ENCODE measurements around the gene YAF2.
A peak's percentile ranks its signal among the peaks of the same experiment; 100 is the strongest.
"Not testable (repeated sequence)": the region's sequence is repeated elsewhere in the genome, so short reads cannot be mapped to it uniquely, and the experiment has no call there.

The YAF2 gene

GRCh38 chr12:42252645-42253044 lies 14.6 kb upstream of the YAF2 start:
- not testable (repeated sequence) for DNase-seq

DNA sequence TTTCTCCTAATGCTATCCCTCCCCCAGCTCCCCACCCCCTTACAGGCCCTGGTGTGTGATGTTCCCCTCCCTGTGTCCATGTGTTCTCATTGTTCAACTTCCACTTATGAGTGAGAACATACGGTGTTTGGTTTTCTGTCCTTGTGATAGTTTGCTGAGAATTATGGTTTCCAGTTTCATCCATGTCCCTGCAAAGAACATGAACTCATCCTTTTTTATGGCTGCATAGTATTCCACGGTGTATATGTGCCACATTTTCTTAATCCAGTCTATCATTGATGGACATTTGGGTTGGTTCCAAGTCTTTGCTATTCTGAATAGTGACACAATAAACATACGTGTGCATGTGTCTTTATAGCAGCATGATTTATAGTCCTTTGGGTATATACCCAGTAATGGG lies 11.0 kb upstream of the YAF2 start:
- DNase-seq, result not testable (repeated sequence)

DNA sequence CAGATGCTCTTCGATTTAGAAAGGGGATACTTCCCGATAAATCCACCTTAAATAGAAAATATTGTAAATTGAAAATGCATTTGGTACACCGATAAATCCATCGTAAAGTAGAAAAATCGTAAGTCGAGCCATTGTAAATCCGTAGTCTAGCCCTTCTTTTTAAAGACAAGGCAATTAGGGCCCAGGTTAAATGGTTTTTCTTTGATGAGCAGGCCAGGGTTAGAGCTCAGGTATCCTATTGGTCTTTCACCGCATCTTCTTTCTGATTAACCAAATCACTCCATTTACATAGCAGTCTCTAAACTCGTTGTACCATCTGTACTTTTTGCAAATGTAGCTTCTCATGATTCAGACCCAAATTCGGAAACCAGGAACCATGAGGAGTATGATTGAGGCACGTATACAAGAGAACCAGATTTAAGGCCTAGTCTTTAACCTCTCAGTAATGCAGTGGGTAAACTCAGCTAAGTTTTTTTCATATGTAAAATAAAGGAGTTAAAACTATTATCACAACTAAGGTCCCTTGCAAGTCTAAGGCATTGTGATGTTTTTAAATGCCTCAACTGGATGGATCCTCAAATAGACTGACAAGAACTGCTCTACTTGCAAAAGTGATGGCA lies 2.2 kb upstream of the YAF2 start:
- no peak for DNase-seq

DNA sequence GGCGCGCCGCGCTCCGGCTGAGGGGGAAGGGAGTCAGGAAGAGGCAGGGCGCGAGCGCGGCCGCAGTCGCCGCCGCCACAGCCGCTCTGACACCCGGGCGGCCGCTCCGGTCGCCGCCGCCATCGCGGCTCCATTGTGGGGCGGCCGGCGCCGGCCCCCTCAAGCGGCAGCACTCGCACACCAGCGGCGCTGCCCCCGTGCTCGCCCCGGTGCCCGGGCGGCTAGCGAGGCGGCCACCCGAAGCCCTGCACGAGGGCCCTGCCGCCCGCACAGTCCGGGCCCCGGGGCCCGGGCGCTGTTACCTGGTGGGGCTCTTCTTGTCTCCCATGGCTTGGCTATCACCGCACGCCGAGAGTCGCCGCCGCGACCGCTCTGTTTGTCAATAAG lies 202 bp downstream of the YAF2 start:
- no peak for DNase-seq

DNA sequence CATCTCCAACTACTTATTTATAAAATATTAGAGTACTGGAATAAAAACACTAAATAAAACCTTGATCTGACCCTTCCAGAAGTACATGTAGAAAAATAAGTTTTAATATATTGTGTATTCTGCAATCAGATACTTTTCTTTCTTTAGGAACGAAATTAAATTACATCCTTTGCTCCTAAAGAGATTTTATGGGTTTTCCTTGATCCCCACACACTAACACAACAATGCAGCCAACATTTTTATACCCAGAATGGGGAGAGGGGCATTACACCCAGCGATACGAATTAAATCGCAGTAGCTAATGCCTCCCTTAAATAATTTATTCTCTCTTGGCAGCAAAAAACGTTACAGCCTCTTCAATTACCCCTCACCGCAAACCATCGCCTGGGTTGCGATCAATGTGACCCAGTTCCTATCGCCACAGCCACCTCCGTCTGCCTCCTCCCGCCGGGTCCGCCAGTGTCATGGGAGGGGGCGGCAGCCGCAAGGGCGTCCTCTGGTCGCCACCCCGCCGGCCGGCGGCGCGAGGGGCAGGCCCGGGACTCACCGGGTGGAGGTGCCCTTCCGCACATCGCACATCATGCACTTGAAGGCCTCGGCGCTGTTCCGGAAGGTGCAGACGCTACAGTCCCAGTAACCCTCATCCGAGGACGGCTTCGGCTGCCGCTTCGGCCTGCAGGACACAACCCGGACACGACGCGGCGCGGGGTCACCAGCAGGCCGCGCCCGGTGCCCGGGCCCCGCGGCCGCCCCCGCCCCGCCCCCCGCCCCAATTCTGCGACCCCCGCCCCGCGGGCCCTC lies 796 bp downstream of the YAF2 start:
- DNase-seq, result peak; percentile 33

DNA sequence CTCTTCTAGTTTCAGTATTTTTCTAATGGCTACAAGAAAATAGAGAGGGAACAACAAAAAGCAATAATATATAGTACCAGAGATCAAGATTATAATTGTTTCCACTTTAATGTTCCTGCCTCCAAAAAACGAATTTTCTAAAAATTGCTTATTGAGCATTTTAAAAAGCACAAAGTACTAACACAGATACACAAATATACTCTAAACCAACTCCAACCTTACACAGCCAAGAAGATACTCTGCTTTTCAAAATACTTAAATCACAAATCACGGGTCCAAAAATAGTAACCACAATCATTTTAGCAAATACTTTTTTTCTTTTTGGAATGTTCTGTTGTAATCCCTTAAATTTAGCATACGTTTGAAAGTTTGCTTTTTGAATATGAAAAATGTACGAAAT lies 2.0 kb downstream of the YAF2 start:
- DNase-seq, result no peak

GRCh38 chr12:42235426-42235825 lies 2.6 kb downstream of the YAF2 start:
- no peak for DNase-seq

DNA sequence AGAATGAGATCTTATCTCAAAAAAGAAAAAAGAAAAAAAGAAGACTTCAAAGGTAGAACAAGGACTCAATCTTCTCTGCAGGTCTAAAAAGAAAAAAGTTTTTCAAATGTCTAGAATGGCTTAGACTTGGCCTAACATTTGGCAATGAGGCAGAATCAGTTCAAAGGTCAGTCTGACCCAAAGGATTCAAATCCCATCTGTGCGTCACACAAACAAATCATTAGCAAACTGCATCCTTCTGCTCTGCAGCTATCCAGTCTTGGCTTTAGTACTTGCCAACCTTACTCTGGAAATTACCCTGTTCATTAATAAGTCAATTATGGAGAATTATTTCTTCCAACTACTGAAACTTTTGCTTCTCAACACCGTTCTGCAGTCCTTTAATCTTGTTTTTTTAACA lies 3.1 kb downstream of the YAF2 start:
- DNase-seq, result no peak

DNA sequence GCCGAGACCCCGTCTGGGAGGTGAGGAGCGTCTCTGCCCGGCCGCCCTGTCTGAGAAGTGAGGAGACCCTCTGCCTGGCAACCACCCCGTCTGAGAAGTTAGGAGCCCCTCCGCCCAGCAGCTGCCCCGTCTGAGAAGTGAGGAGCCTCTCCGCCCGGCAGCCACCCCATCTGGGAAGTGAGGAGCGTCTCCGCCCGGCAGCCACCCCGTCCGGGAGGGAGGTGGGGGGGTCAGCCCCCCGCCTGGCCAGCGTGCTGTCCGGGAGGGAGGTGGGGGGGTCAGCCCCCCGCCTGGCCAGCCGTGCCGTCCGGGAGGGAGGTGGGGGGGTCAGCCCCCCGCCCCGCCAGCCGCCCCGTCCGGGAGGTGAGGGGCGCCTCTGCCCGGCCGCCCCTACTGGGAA lies 10.5 kb downstream of the YAF2 start:
- DNase-seq, result not testable (repeated sequence)

DNA sequence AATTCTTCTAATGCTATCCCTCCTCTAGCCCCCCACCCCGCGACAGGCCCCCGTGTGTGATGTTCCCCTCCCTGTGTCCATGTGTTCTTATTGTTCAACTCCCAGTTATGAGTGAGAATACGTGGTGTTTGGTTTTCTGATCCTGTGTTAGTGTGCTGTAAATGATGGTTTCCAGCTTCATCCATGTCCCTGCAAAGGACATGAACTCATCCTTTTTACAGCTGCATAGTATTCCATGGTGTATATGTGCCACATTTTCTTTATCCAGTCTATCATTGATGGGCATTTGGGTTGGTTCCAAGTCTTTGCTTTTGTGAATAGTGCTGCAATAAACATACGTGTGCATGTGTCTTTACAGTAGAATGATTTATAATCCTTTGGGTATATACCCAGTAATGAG lies 13.5 kb downstream of the YAF2 start:
- DNase-seq, result not testable (repeated sequence)

DNA sequence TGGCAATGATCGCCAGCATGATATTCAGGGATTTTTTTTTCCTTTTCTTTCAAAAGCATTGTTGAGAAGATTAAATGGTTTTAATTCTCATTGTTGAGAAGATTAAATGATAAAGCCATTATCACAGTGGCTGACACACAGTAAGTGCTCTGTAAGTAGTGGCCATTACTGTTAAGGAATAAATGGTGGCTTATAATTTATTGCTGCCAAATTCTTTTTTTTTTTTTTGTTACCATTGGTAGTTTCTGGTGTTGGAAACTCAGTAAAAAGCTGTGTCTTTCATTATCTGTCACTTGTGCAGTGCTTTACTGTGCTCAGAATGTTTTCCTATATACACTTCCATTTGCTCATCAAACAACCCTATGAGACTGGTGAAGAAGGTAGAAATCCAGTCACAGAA lies 15.3 kb downstream of the YAF2 start:
- DNase-seq, result no peak

DNA sequence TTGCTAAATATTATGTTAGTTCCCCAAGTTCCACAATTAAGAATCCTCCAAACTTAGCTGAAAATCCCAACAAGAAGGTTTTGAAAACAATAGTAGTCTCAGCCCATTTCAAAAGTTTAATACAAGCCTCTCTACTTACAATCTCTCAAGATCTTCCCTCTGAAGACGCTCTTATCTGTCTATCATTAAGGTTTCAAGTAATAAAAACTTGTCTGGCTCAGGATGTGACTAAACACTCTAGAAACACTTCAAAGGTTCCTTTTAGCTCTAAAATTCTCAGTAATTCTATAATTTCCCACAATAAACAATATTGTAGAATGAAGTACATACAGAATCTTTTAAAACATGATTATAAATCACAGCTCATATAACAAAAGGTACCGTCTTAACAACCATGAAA lies 16.3 kb downstream of the YAF2 start:
- DNase-seq, result no peak

- DNase-seq, result no peak
These were observed 20.4 kb downstream of the YAF2 start for GRCh38 chr12:42217656-42218055.

DNA sequence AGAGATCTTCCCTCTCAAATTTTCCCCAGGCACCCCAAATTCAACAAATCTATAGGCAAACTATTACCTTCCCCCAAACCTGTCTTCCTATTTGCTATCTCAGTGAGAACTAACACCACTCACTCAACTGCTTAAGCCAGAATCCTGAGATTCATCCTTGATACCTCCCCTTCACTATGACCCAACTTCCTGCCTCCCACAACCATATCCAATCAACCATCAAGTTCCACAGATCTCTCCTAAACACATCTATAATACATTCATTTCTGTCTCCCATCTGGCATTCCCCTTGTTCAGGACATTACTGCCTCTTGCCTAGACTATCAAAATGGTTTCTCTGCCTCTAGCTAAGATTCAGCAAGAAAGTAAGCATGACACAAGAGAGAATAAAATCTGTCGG lies 21.3 kb downstream of the YAF2 start:
- no peak for DNase-seq

DNA sequence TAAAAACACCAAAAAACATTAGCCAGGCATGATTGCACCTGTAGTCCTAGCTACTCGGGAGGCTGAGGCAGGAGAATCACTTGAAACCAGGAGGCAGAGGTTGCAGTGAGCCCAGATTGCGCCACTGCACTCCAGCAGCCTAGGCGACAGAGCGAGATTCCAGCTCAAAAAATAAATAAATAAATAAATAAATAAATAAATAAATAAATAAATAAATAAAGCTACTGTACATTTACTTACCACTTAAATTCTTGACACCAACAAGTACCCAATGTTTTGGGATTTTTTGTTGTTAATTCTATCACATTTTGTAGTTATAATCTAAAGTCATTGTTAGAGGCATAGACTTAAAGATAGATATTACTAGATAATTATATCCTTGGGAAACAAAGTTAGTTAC lies 22.3 kb downstream of the YAF2 start:
- DNase-seq, result not testable (repeated sequence)

DNA sequence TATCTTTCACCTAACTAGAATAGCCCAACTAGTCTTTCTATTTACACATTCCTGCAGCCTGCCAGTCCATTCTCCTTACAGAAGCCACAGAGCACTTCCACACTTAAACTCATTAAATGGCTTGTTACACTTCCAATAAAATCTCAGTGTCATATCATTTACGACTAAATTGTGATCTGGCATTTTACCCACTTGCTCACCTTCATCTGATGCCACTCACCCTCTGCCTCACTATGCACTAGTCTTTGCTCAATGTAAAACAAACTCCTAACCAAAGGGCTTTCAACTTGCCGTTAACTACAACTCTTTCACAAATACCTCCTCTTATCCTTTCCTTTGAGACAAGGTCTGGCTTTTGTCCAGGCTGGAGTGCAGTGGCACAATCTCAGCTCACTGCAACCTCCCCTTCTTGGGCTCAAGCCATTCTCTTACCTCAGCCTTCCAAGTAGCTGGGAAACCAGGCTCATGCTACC lies 24.1 kb downstream of the YAF2 start:
- no peak for DNase-seq

GRCh38 chr12:42213023-42213422 lies 25.0 kb downstream of the YAF2 start:
- no peak for DNase-seq

DNA sequence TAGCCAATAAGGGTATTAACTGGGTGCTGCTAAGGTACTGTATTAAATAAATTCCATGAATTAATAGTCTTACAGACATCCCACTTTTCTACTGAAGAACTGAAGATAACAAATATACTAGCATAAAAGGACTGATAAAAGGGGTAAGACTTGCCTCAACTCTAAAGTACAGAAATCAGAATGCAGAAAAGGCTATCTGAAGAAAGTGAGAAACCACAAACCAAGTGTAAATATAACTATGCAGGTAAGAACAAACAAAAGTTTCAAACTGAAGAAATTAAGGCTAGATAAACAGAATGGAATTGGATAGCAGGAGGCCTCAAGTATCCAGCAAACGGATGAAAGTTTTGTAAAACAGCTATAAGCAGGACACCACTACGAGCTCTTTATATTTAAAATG lies 29.5 kb downstream of the YAF2 start:
- DNase-seq, result no peak

- DNase-seq, result no peak
These were observed 33.2 kb downstream of the YAF2 start for GRCh38 chr12:42204819-42205218.

DNA sequence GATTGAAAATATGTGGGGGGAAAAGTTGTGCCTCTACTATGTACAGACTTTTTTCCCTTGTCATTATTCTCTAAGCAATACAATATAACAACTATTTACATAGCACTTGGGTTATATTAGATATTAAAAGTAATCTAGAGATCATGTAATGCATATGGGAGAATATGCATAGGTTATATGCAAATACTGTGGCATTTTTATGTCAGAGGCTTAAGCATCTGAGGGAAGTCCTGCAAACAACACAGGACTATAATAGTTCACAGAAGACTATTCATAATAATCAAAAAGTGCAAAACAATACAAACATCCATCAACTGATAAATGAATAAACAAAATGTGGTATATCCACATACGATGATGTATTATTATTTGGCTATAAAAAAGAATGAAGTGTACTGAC lies 33.7 kb downstream of the YAF2 start:
- DNase-seq, result no peak

DNA sequence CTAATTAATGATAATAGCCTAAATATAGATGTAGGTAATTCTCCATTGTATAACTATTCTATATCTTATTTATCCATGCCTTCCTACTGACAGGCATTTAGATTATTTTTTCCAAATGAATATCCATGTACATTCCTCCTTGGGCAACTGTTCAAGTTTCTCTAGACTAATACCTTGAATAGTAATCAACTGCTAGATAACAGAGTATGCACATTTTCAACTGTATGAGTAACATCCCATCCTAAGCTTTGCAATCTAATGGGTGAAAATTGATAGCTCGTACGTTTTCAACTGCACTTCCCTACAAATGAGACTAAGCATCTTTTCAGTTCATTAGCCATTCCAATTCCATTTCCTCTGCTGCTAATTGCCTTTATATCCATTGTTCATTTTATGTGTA lies 37.0 kb downstream of the YAF2 start:
- no peak for DNase-seq

DNA sequence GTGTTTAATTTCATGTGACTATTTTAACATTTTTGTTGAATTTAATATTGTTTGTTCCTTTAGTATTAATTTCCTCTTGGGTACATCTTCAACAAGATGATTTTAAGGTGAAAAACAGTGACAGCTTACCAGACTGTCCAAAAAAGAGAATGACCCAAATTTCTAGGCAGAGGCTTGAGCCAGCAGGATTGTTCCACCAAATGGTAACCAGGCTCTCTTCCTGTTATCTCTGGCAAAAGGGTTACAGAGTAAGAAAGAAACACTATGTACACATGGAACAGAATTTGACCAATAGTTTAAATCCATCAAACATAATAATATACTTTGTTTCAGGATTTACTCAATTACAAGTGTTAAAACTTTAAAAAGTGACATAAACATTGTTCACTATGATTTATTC lies 39.0 kb downstream of the YAF2 start:
- no peak for DNase-seq

DNA sequence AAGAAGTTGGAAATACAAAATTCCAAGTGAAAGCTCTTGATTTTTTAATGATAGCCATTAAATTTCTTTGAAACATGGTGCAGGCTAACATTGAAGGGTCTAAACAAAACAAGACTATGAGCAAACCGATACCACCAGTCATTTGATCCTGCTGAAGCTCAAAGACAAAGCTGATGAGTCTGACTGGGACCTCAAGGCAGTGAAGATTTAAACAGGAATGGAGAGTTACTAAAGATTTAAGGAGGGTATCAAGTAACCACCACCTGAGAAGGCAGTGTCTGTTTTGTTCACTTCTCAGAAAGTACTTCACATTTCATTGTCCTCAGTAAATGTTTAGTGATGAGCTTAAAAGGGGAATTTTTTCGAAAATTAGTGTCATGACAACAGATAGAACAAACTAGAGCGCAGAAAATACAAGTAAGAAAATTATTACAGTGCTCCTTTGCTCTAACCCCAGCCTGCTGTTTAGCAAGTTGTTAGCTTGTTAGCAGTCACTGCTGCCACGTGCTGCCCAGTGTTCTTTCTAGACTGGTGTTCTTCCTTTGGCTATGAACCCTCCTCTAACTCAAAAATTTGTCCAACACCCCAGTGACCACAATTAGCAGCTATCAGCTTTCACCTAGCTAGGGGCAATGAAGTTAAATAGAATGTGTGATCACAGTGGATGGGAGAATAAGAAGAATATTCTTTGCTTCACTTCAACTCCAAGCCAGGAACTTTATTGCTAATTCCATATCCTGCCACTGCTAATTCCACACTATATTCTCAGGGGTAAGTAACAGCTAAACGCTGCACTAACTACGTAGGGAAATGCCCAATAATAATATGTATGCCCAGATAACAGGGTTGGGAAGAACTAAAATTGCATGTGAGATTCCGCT lies 41.1 kb downstream of the YAF2 start:
- DNase-seq, result no peak

- DNase-seq, result no peak
These were observed 45.4 kb downstream of the YAF2 start for GRCh38 chr12:42192686-42193085.
